SK-N-SH (cell line): Measurements from ENCODE around the gene CLIC3. TPM values are rescaled to one million over a fixed set of nuclear protein-coding genes. Genes with fewer than 3 reads are reported as not detected.

Source experiments
- CTCF ChIA-PET: fragments of 300-600, 350-600 bp; formaldehyde crosslinking; extraction: SDS; loops from one replicate; lab custom pipeline; 2021; lab: Yijun Ruan, JAX
- POLR2A ChIA-PET: fragments of 350-600 bp; sonication (Branson Sonifier 250); formaldehyde crosslinking; extraction: SDS; loops from one replicate; lab custom pipeline; 2020; ENCODE audit warnings: antibody characterized with exemption, inconsistent platforms; lab: Yijun Ruan, JAX
- DNase-seq: peaks from one replicate; pipeline ENCODE4 v3.0.0; 2012
- H2AFZ ChIP-seq: fragments of 200-600 bp; sonication (generic); 2 replicates; pipeline ENCODE4 v1.8.1; 2016; ENCODE audit warnings: antibody characterized with exemption, mild to moderate bottlenecking, low read depth
- H3F3A ChIP-seq: fragments of 200-600 bp; sonication (generic); replicated peaks from 2 replicates; pipeline ENCODE3; 2016; ENCODE audit warnings: antibody characterized with exemption, mild to moderate bottlenecking; ENCODE audit not compliant: insufficient read depth
- H3K27ac ChIP-seq, 2 experiments: fragments of 200-500 bp in 1 of 2; fragments of 200-600 bp in 1 of 2; sonication (Bioruptor generic) in 1 of 2; sonication (generic), shearing (Covaris generic) in 1 of 2; 2 replicates each; pipeline versions ENCODE4 v1.5.1 to v1.6.1; 2014 to 2016; ENCODE audit warnings: low read depth in 2 of 2, inconsistent platforms in 1 of 2, low read length in 1 of 2, mild to moderate bottlenecking in 1 of 2, mixed read lengths in 1 of 2
- H3K27me3 ChIP-seq: fragments of 200-600 bp; sonication (generic), shearing (Covaris generic); 2 replicates; pipeline ENCODE4 v1.6.1; 2016; ENCODE audit warnings: mixed run types; ENCODE audit not compliant: insufficient read depth
- H3K36me3 ChIP-seq, 2 experiments: fragments of 200-500 bp in 1 of 2; fragments of 200-600 bp in 1 of 2; sonication (Bioruptor generic) in 1 of 2; sonication (generic) in 1 of 2; replicated peaks in 1 of 2; 2 replicates each; pipeline versions ENCODE3 to v1.5.1; 2014 to 2016; ENCODE audit warnings: low read length in 1 of 2, mild to moderate bottlenecking in 1 of 2; ENCODE audit not compliant: insufficient read depth in 2 of 2, control insufficient read depth in 1 of 2
- H3K4me1 ChIP-seq, 2 experiments: fragments of 200-500 bp in 1 of 2; fragments of 200-600 bp in 1 of 2; sonication (Bioruptor generic) in 1 of 2; sonication (generic), shearing (Covaris generic) in 1 of 2; 2 replicates each; pipeline versions ENCODE4 v1.5.1 to v1.6.1; 2014 to 2016; ENCODE audit warnings: low read depth in 1 of 2, low read length in 1 of 2, mixed run types in 1 of 2; ENCODE audit not compliant: insufficient read depth in 2 of 2, control insufficient read depth in 1 of 2
- H3K4me2 ChIP-seq: fragments of 200-600 bp; sonication (generic), shearing (Covaris generic); 2 replicates; pipeline ENCODE4 v1.6.1; 2017; ENCODE audit warnings: mixed run types
- H3K4me3 ChIP-seq, 2 experiments: fragments of 200-500 bp in 1 of 2; fragments of 200-600 bp in 1 of 2; sonication (Bioruptor generic) in 1 of 2; sonication (generic), shearing (Covaris generic) in 1 of 2; 2 replicates each; pipeline versions ENCODE4 v1.5.1 to v1.8.1; 2014 to 2016; ENCODE audit warnings: low read depth in 2 of 2, inconsistent platforms in 1 of 2, low read length in 1 of 2, mild to moderate bottlenecking in 1 of 2, mixed read lengths in 1 of 2, moderate library complexity in 1 of 2
- H3K79me2 ChIP-seq: fragments of 200-600 bp; sonication (generic); 2 replicates; pipeline ENCODE4 v1.8.1; 2017; ENCODE audit warnings: mild to moderate bottlenecking; ENCODE audit not compliant: insufficient read depth
- H3K9ac ChIP-seq: fragments of 200-600 bp; sonication (generic); 2 replicates; pipeline ENCODE4 v1.6.1; 2017; ENCODE audit warnings: mixed run types
- H3K9me2 ChIP-seq: fragments of 200-600 bp; sonication (generic); 2 replicates; pipeline ENCODE4 v1.6.1; 2017; ENCODE audit warnings: mixed run types
- H3K9me3 ChIP-seq: fragments of 200-600 bp; sonication (generic); 2 replicates; pipeline ENCODE4 v1.6.1; 2017; ENCODE audit warnings: mixed run types, mild to moderate bottlenecking, moderate library complexity
- H4K20me1 ChIP-seq: fragments of 200-600 bp; sonication (generic); 2 replicates; pipeline ENCODE4 v1.6.1; 2017; ENCODE audit warnings: mild to moderate bottlenecking, mixed run types; ENCODE audit not compliant: insufficient read depth
- ELF1 ChIP-seq: IDR thresholded peaks from 2 replicates; pipeline ENCODE4 v1.4.0; 2012
- EZH2phosphoT487 ChIP-seq: fragments of 200-600 bp; sonication (generic); IDR thresholded peaks from 2 replicates; pipeline ENCODE4 v1.6.1; 2017; ENCODE audit warnings: low read depth, mixed run types, mild to moderate bottlenecking, antibody characterized with exemption, moderate library complexity, borderline replicate concordance
- FOSL2 ChIP-seq: IDR thresholded peaks from 2 replicates; pipeline ENCODE4 v1.4.0; 2012; ENCODE audit warnings: low read depth, mild to moderate bottlenecking, moderate library complexity, borderline replicate concordance
- GATA2 ChIP-seq: sonication (generic); formaldehyde crosslinking; IDR thresholded peaks from 2 replicates; pipeline ENCODE4 v1.5.0; 2020; ENCODE audit warnings: mild to moderate bottlenecking, missing genetic modification reagents
- MXI1 ChIP-seq: IDR thresholded peaks from 2 replicates; pipeline ENCODE4 v1.6.1; 2012; ENCODE audit warnings: mild to moderate bottlenecking, low read depth, low read length, improper control_type of control experiment
- POLR2AphosphoS5 ChIP-seq: IDR thresholded peaks from 2 replicates; pipeline ENCODE4 v1.6.1; 2012; ENCODE audit warnings: low read depth, low read length
- SIN3A ChIP-seq: IDR thresholded peaks from 2 replicates; pipeline ENCODE4 v1.6.1; 2012; ENCODE audit warnings: low read depth, mild to moderate bottlenecking, low read length, moderate library complexity, borderline replicate concordance
- TAF1 ChIP-seq: IDR thresholded peaks from 2 replicates; pipeline ENCODE4 v1.6.1; 2012; ENCODE audit warnings: low read depth, mild to moderate bottlenecking, low read length, moderate library complexity, borderline replicate concordance
- TEAD4 ChIP-seq: IDR thresholded peaks from 2 replicates; pipeline ENCODE4 v1.4.0; 2012; ENCODE audit warnings: mild to moderate bottlenecking, borderline replicate concordance; ENCODE audit not compliant: insufficient read depth
- WGBS: methylation state at CpG from one replicate; pipeline ENCODE4 v1.1.6; 2017; ENCODE audit warnings: low lambda C conversion rate; 5-methylcytosine and 5-hydroxymethylcytosine counted together
- polyA plus RNA-seq, 3 experiments: library from polyadenylated mRNA; depleted of rRNA; stranded (reverse); fragments of >200 nt; gene quantifications; 2 replicates each; pipeline ENCODE4 v1.2.3, GENCODE V29; 2012
- TF ChIP-seq, protein P1 (sequence below): IDR thresholded peaks from 2 replicates; pipeline ENCODE4 v1.6.1; 2012; ENCODE audit warnings: mild to moderate bottlenecking, low read depth, low read length, moderate library complexity
- TF ChIP-seq, protein P2 (sequence below): fragments of 200-600 bp; sonication (generic); IDR thresholded peaks from 2 replicates; pipeline ENCODE4 v1.6.1; 2017; ENCODE audit warnings: antibody characterized with exemption, mild to moderate bottlenecking, moderate library complexity
- TF ChIP-seq, protein P3 (sequence below): IDR thresholded peaks from 2 replicates; pipeline ENCODE4; 2012

The CLIC3 gene
- polyA plus RNA-seq, 1 of the 3 experiments (the other 2 are of a cell fraction) = 1.0 TPM

DNA sequence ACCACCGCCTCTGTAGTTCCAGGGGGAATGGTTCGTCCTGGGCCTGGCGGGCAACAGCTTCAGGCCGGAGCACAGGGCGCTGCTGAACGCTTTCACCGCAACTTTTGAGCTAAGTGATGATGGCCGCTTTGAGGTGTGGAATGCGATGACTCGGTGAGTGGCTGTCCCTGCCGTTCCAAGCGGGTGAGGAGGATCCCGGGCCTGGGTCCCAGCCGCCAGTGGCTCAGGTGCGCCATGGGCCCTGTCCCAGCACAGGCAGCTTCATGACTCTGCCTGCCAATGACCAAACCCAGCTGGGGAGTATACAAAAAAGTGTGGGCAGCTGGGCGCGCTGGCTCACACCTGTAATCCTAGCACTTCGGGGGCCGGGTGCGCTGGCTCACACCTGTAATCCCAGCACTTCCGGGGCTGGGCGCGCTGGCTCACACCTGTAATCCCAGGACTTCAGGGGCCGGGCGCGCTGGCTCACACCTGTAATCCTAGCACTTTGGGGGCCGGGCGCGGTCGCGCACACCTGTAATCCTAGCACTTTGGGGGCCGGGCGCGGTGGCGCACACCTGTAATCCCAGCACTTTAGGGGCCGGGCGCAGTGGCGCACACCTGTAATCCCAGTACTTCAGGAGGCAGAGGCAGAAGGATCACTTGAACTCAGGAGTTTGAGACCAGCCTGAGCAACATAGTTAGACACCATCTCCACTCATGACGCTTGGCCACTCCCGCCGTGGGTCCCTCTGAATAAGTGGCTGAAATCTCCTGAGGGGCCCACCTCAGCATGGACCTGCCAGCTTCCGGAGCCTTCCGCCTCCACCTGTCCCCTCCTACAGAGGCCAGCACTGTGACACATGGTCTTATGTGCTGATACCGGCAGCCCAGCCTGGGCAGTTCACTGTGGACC is 43.2 kb downstream of the CLIC3 start:
- no peak for DNase-seq
- no peak for TF ChIP-seq SIN3A
- TF ChIP-seq GATA2 (CRISPR knock-in tag) = no peak
- no peak for TF ChIP-seq FOSL2
- TF ChIP-seq, protein P1, sequence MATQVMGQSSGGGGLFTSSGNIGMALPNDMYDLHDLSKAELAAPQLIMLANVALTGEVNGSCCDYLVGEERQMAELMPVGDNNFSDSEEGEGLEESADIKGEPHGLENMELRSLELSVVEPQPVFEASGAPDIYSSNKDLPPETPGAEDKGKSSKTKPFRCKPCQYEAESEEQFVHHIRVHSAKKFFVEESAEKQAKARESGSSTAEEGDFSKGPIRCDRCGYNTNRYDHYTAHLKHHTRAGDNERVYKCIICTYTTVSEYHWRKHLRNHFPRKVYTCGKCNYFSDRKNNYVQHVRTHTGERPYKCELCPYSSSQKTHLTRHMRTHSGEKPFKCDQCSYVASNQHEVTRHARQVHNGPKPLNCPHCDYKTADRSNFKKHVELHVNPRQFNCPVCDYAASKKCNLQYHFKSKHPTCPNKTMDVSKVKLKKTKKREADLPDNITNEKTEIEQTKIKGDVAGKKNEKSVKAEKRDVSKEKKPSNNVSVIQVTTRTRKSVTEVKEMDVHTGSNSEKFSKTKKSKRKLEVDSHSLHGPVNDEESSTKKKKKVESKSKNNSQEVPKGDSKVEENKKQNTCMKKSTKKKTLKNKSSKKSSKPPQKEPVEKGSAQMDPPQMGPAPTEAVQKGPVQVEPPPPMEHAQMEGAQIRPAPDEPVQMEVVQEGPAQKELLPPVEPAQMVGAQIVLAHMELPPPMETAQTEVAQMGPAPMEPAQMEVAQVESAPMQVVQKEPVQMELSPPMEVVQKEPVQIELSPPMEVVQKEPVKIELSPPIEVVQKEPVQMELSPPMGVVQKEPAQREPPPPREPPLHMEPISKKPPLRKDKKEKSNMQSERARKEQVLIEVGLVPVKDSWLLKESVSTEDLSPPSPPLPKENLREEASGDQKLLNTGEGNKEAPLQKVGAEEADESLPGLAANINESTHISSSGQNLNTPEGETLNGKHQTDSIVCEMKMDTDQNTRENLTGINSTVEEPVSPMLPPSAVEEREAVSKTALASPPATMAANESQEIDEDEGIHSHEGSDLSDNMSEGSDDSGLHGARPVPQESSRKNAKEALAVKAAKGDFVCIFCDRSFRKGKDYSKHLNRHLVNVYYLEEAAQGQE = no peak
- no peak for TF ChIP-seq TEAD4
- TF ChIP-seq, protein P2, sequence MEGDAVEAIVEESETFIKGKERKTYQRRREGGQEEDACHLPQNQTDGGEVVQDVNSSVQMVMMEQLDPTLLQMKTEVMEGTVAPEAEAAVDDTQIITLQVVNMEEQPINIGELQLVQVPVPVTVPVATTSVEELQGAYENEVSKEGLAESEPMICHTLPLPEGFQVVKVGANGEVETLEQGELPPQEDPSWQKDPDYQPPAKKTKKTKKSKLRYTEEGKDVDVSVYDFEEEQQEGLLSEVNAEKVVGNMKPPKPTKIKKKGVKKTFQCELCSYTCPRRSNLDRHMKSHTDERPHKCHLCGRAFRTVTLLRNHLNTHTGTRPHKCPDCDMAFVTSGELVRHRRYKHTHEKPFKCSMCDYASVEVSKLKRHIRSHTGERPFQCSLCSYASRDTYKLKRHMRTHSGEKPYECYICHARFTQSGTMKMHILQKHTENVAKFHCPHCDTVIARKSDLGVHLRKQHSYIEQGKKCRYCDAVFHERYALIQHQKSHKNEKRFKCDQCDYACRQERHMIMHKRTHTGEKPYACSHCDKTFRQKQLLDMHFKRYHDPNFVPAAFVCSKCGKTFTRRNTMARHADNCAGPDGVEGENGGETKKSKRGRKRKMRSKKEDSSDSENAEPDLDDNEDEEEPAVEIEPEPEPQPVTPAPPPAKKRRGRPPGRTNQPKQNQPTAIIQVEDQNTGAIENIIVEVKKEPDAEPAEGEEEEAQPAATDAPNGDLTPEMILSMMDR = no peak
- TF ChIP-seq, protein P3, sequence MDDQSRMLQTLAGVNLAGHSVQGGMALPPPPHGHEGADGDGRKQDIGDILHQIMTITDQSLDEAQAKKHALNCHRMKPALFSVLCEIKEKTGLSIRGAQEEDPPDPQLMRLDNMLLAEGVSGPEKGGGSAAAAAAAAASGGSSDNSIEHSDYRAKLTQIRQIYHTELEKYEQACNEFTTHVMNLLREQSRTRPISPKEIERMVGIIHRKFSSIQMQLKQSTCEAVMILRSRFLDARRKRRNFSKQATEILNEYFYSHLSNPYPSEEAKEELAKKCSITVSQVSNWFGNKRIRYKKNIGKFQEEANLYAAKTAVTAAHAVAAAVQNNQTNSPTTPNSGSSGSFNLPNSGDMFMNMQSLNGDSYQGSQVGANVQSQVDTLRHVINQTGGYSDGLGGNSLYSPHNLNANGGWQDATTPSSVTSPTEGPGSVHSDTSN = no peak
- no peak for TF ChIP-seq MXI1
- no peak for TF ChIP-seq EZH2phosphoT487
- TF ChIP-seq TAF1 = no peak
- no peak for TF ChIP-seq ELF1
- no peak for TF ChIP-seq POLR2AphosphoS5
- no peaks in the 10 kb centered on the region for H3K27me3 ChIP-seq
- H3K36me3 ChIP-seq = no peaks in the 10 kb centered on the region
- CTCF ChIA-PET = interaction anchor here (1.9 to 13.2 kb wide), 2 partner anchors 43 to 79 kb away, joined by 5 to 350 read pairs; partner anchors contain the start of genes ABCA2, CLIC3 and FUT7
- H3K4me2 ChIP-seq = no peak overlapping the region
- WGBS = 90% methylated on average over 27 of the region's 44 CpGs
- H3K4me3 ChIP-seq = no peak overlapping the region
- H2AFZ ChIP-seq = no peak overlapping the region
- H3K9me2 ChIP-seq = no peaks in the 10 kb centered on the region
- no peaks in the 10 kb centered on the region for H3K9me3 ChIP-seq
- H3K27ac ChIP-seq = no peak overlapping the region
- POLR2A ChIA-PET = interaction anchor here (1.6 kb wide), 1 partner anchor 24 kb away, joined by 4 read pairs; the partner anchor contains the start of gene PTGDS
- H3K4me1 ChIP-seq = peaks cover 0 to 25% of the 10 kb centered on the region in 2 experiments; a peak in 2 of 4 replicates
- no peaks in the 10 kb centered on the region for H4K20me1 ChIP-seq
- no peaks in the 10 kb centered on the region for H3K79me2 ChIP-seq
- H3K9ac ChIP-seq = no peak overlapping the region
- H3F3A ChIP-seq = no peaks in the 10 kb centered on the region
